Measurements from ENCODE around the gene DOCK4.

DOCK4 gene

DNA sequence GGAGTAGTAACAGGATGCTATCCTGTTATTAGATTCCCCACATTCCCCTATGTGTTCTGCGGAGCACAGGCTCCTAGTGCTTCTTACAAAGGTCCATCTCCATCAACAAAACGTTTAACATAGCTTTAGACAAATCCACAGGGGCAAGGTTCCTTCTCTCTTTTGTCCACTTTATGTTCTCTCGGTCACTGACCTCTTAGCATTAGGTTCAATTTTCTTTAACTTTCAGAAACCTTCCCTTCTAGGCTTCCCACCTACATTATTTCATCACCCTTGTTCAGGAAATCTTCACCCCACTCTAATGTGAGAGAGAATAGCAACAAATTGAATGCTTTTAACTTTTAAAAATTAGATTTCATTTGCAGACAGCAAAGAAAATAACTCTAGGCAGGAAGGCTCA lies 84.9 kb downstream of the DOCK4 start:
- no peak overlapping the region for H3K4me3 ChIP-seq (ENCODE audit: low read length, poor library complexity, severe bottlenecking)
- H3K4me2 ChIP-seq (ENCODE audit: low read depth, low read length, poor library complexity, severe bottlenecking) = no peak overlapping the region
- H3K9me2 ChIP-seq (replicated peaks; ENCODE audit: low read depth, low read length) = no peaks in the 10 kb centered on the region
- H2AFZ ChIP-seq (ENCODE audit: low read length) = no peak overlapping the region
- TF ChIP-seq CTCF (conservative IDR thresholded peaks at IDR 0.05; ENCODE audit: low read length) (no peak), EZH2phosphoT487 (IDR thresholded peaks at IDR 0.05; ENCODE audit: borderline replicate concordance) (no peak)
- no peaks in the 10 kb centered on the region for H3K36me3 ChIP-seq (ENCODE audit: insufficient read depth, low read length)
- no peaks in the 10 kb centered on the region for H3K79me2 ChIP-seq (ENCODE audit: insufficient read depth, low read length)
- H3K9me3 ChIP-seq (ENCODE audit: insufficient read depth, low read depth, low read length) = 0 out of 2 replicates have a peak, but pooled peaks cover 4% of the 10 kb centered on the region
- H3K27me3 ChIP-seq (ENCODE audit: insufficient read depth, low read length, poor library complexity, severe bottlenecking) = no peaks in the 10 kb centered on the region
- H3K4me1 ChIP-seq (ENCODE audit: insufficient read depth, low read length, poor library complexity, severe bottlenecking) = peaks cover 7% of the 10 kb centered on the region
- no peaks in the 10 kb centered on the region for H3F3A ChIP-seq (ENCODE audit: low read depth)
- no peaks in the 10 kb centered on the region for H4K20me1 ChIP-seq (ENCODE audit: insufficient read depth, low read length, poor library complexity, severe bottlenecking)
- H3K9ac ChIP-seq (ENCODE audit: low read depth, low read length, poor library complexity, severe bottlenecking) = no peak overlapping the region

DNA sequence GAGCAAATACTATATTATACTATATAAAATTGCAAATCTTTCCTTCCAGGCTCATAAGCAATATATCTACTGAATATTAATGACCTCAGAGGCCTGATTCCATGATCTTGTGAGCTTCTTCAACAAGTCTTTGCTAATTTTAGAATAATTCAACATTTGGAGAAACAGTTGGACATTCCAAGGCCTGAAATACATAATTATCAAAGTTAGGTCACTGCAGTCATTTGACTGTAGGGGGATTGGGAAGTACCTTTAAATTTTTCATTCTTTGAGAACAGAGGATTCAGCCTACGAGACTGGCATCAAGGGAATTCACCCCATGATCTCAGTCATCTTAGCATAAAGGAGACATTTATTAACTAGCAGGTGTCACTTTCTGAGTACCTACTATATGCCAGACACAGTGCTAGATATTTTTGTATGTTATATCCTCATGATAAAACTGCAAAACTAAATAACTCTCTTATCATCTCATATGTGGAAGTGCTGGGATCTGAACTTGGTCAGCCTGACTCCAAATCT lies 85.4 kb downstream of the DOCK4 start:
- no peaks in the 10 kb centered on the region for H3K27me3 ChIP-seq (ENCODE audit: insufficient read depth, low read length, poor library complexity, severe bottlenecking)
- H3K9ac ChIP-seq (ENCODE audit: low read depth, low read length, poor library complexity, severe bottlenecking) = no peak overlapping the region
- H3K9me2 ChIP-seq (replicated peaks; ENCODE audit: low read depth, low read length) = no peaks in the 10 kb centered on the region
- H2AFZ ChIP-seq (ENCODE audit: low read length) = no peak overlapping the region
- no peaks in the 10 kb centered on the region for H3K36me3 ChIP-seq (ENCODE audit: insufficient read depth, low read length)
- H3K4me1 ChIP-seq (ENCODE audit: insufficient read depth, low read length, poor library complexity, severe bottlenecking) = peaks cover 7% of the 10 kb centered on the region
- TF ChIP-seq EZH2phosphoT487 (IDR thresholded peaks at IDR 0.05; ENCODE audit: borderline replicate concordance) (no peak), CTCF (conservative IDR thresholded peaks at IDR 0.05; ENCODE audit: low read length) (no peak)
- H3K79me2 ChIP-seq (ENCODE audit: insufficient read depth, low read length) = no peaks in the 10 kb centered on the region
- H3K9me3 ChIP-seq (ENCODE audit: insufficient read depth, low read depth, low read length) = no peaks in the 10 kb centered on the region
- no peak overlapping the region for H3K4me2 ChIP-seq (ENCODE audit: low read depth, low read length, poor library complexity, severe bottlenecking)
- H3F3A ChIP-seq (ENCODE audit: low read depth) = no peaks in the 10 kb centered on the region
- H4K20me1 ChIP-seq (ENCODE audit: insufficient read depth, low read length, poor library complexity, severe bottlenecking) = no peaks in the 10 kb centered on the region
- no peak overlapping the region for H3K4me3 ChIP-seq (ENCODE audit: low read length, poor library complexity, severe bottlenecking)

GRCh38 chr7:112118581-112119566 lies 87.3 kb downstream of the DOCK4 start:
- Histone ChIP-seq H3K9me3 (ENCODE audit: insufficient read depth, low read depth, low read length) (no peaks in the 10 kb centered on the region), H2AFZ (ENCODE audit: low read length) (no peak overlapping the region), H3F3A (ENCODE audit: low read depth) (no peaks in the 10 kb centered on the region), H3K4me1 (ENCODE audit: insufficient read depth, low read length, poor library complexity, severe bottlenecking) (peaks cover 7% of the 10 kb centered on the region), H4K20me1 (ENCODE audit: insufficient read depth, low read length, poor library complexity, severe bottlenecking) (no peaks in the 10 kb centered on the region), H3K27me3 (ENCODE audit: insufficient read depth, low read length, poor library complexity, severe bottlenecking) (no peaks in the 10 kb centered on the region), H3K36me3 (ENCODE audit: insufficient read depth, low read length) (no peaks in the 10 kb centered on the region), H3K9ac (ENCODE audit: low read depth, low read length, poor library complexity, severe bottlenecking) (no peak overlapping the region), H3K4me2 (ENCODE audit: low read depth, low read length, poor library complexity, severe bottlenecking) (no peak overlapping the region), H3K79me2 (ENCODE audit: insufficient read depth, low read length) (no peaks in the 10 kb centered on the region), H3K9me2 (replicated peaks; ENCODE audit: low read depth, low read length) (no peaks in the 10 kb centered on the region), H3K4me3 (ENCODE audit: low read length, poor library complexity, severe bottlenecking) (no peak overlapping the region)
- TF ChIP-seq EZH2phosphoT487 (IDR thresholded peaks at IDR 0.05; ENCODE audit: borderline replicate concordance) = no peak
- no peak for TF ChIP-seq CTCF (conservative IDR thresholded peaks at IDR 0.05; ENCODE audit: low read length)
